Thymus (tissue), 11 donors: ENCODE results near the gene CFAP77. TPM values are rescaled to one million over a fixed set of nuclear protein-coding genes. Genes with fewer than 3 reads are reported as not detected.

Experiments used
- DNase-seq, 9 donors: peaks; one replicate each; pipeline ENCODE4 v3.0.0-alpha.2; 2013; ENCODE audit warnings: low spot score in 9 of 9, low read depth in 6 of 9, missing footprints in 1 of 9
- H3K27ac ChIP-seq, 2 donors: one replicate each; pipeline ENCODE4 v1.5.1; 2013; ENCODE audit warnings: control low read depth in 1 of 2, low read depth in 1 of 2, low read length in 1 of 2, mild to moderate bottlenecking in 1 of 2, moderate library complexity in 1 of 2
- H3K27me3 ChIP-seq, 2 donors: one replicate each; pipeline ENCODE4 v1.5.1; 2013; ENCODE audit warnings: low read length in 1 of 2; ENCODE audit not compliant: control insufficient read depth in 2 of 2, insufficient read depth in 1 of 2
- H3K36me3 ChIP-seq, 2 donors: one replicate each; pipeline ENCODE4 v1.5.1; 2013; ENCODE audit warnings: low read length in 1 of 2, mild to moderate bottlenecking in 1 of 2, moderate library complexity in 1 of 2; ENCODE audit not compliant: control insufficient read depth in 2 of 2, insufficient read depth in 2 of 2
- H3K4me1 ChIP-seq, 2 donors: one replicate each; pipeline ENCODE4 v1.5.1; 2013; ENCODE audit warnings: low read length in 2 of 2; ENCODE audit not compliant: control insufficient read depth in 2 of 2, insufficient read depth in 2 of 2
- H3K4me3 ChIP-seq, 2 donors: one replicate each; pipeline ENCODE4 v1.5.1; 2013; ENCODE audit warnings: low read length in 2 of 2, control low read depth in 1 of 2, mild to moderate bottlenecking in 1 of 2
- H3K9me3 ChIP-seq, 2 donors: one replicate each; pipeline ENCODE4 v1.5.1; 2013; ENCODE audit warnings: low read length in 1 of 2, mild to moderate bottlenecking in 1 of 2; ENCODE audit not compliant: control insufficient read depth in 2 of 2, insufficient read depth in 1 of 2
- WGBS: extraction: QIAGEN DNeasy Blood & Tissue Kit; methylation state at CpG from one replicate; pipeline ENCODE4 v1.1.7; 2013; 5-methylcytosine and 5-hydroxymethylcytosine counted together
- polyA plus RNA-seq: library from polyadenylated mRNA; stranded (reverse); fragments of 200-250 nt; gene quantifications from one replicate; pipeline ENCODE4 v1.2.3, GENCODE V29; 2013
- total RNA-seq: library from RNA; stranded (reverse); fragments of 120-200 nt; gene quantifications from one replicate; pipeline ENCODE4 v1.2.4, GENCODE V29; 2013
- donor health status: healthy.

The CFAP77 gene
- total and polyA plus RNA-seq, 2 donors, result 0.05 to 0.11 TPM

DNA sequence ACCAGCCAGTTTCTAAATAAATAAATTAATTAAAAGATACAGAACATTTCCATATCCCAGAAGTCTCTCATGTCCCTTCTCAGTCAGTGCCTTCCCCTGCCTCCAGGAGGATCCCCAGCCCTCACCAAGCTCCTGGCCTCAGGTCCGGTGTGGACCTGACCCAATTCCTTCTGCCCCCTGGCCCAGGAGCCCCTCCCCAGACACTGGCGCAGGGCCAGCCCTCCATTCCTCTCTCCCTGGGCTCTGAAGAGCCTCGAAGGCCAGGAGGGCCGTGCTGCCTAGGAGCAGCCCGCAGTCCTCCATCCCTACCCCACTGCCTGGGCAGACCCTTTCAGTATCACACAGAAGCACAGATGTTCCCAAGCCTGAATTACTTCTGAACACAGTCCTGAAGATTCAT lies 110.6 kb downstream of the CFAP77 start:
- no peaks in the 10 kb centered on the region for H3K9me3 ChIP-seq
- whole genome bisulfite sequencing, result 88% methylated on average over 5 of the region's 5 CpGs
- peaks cover 0 to 22% of the 10 kb centered on the region in 2 donors for H3K27me3 ChIP-seq
- no peak for DNase-seq
- no peak overlapping the region for H3K27ac ChIP-seq
- no peaks in the 10 kb centered on the region for H3K4me1 ChIP-seq
- no peaks in the 10 kb centered on the region for H3K36me3 ChIP-seq
- no peak overlapping the region for H3K4me3 ChIP-seq

DNA sequence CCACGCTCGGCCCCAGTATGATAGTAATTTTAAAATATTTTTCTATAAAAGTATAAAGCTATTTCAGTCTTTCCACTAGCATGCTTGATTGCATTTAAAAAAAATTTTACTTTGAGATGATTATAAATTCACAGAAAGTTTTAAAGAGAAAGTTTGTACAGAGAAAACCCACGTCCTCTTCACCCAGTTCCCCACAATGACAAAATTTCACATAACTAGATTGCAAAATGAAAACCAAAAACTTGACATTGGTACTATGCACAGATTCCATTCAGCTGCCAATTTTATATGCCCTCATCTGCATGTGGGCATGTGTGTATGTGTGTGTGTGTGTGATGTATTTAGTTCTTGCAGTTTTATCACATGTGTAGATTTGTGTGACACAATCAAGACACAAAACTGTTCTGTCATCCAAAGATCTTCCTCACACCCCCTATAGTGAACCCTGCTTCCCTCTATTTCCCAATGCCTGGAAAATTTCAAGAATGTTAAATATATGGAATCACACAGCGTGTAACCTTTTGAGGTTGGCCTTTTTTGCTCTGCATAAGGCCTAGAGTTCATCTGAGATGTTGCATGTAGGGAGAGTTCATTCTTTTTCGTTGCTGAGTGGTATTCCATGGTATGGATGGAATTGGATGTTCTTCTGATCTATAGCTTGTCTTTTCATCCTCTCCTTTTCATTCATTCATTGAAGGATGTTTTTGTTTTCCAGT lies 115.5 kb downstream of the CFAP77 start:
- H3K27me3 ChIP-seq, result no peaks in the 10 kb centered on the region
- no peak overlapping the region for H3K27ac ChIP-seq
- no peaks in the 10 kb centered on the region for H3K4me1 ChIP-seq
- no peaks in the 10 kb centered on the region for H3K36me3 ChIP-seq
- no peak overlapping the region for H3K4me3 ChIP-seq
- DNase-seq, result no peak
- 93% methylated on average over 5 of the region's 5 CpGs for WGBS
- no peaks in the 10 kb centered on the region for H3K9me3 ChIP-seq

DNA sequence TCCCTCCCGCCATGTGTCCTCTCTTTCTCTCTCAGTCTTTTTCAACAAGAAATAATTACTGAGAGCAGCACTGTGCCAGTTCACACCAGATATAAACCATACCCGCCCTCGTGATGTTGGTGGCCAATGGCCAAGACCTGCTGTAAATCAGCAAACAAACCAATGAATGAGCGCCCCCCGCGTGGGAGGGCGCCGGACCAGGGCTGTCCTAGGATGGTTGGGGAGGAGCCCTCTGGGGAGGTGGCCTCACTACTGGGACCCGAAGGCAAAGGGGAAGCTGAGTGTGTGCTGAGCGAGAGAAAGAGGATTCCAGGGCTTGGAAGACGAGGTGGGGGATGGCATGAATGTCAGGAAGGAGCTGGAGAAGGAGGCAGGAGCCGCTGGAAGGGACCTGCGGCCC lies 121.2 kb downstream of the CFAP77 start:
- H3K4me3 ChIP-seq, result no peak overlapping the region

DNA sequence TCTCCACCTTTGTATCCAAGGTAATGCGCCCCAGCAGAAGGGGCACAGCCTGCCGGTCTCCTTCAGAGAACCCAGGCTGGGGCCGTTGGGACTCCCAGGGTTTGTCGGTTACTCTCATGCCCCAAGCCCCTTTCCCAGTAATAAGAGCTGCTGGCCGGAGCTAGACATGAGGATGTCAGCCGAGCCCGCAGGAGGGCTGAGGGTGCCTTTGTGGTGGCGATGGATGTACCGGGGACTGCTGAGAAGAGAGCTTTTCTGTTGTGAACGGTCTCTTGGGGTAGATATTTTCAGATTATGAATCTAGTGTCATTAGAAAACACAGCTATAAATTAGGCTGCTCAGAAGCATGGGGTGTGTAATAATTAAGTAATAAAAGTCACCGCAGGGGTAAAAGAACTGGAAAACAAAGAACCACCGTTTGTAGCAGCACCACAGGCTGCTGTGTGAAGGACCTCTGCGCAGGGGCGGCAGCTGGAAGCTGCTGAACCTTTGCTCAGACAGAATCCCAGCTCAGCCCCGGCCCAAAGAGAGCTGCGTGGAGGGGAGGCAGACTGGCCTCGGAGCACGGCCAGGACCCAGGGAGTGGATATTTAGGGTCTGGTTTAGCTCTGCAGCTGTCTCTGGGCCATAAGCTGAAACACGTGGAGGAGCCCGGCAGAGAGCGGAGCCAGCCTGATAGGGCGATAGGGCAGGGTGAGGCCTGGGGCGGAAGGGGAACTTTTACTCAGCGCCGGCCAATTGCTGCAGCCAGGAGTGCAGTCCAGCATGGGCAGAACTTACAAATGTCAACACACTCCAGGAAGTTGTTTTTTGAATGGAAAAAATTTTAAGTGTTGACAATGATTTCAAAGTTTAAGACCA lies 121.9 kb downstream of the CFAP77 start:
- H3K4me3 ChIP-seq, result no peak overlapping the region
- no peaks in the 10 kb centered on the region for H3K36me3 ChIP-seq
- 87% methylated on average over 25 of the region's 25 CpGs for WGBS
- H3K27ac ChIP-seq, result no peak overlapping the region
- H3K9me3 ChIP-seq, result peaks cover 0 to 14% of the 10 kb centered on the region in 2 donors
- H3K27me3 ChIP-seq, result peaks cover 0 to 12% of the 10 kb centered on the region in 2 donors
- no peak for DNase-seq
- no peaks in the 10 kb centered on the region for H3K4me1 ChIP-seq

More for the DNA sequence above, 121.2 kb downstream of the CFAP77 start:
- Histone ChIP-seq H3K36me3 (no peaks in the 10 kb centered on the region), H3K9me3 (peaks cover 0 to 14% of the 10 kb centered on the region in 2 donors), H3K4me1 (no peaks in the 10 kb centered on the region), H3K27ac (no peak overlapping the region), H3K27me3 (peaks cover 0 to 12% of the 10 kb centered on the region in 2 donors)
- DNase-seq, result no peak
- WGBS, result 57% methylated on average over 13 of the region's 13 CpGs

DNA sequence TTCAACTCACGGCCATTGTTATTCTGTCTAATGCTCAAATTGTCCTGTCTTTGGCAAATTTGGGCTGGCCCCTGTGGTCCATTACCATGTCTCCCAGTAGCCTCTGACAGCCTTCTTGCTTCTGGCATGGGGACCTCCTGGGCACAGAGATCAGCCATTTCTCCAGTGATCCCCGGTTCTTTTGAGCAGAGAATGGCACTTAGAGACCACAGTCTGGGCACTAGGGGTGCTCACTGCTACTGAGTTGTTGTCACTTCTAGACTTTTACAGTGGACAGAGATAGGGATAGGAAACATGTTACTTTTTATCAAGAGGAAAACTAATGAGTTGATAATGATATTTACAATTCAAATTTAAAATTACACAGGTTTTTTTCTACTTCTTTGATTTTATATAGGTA lies 124.8 kb downstream of the CFAP77 start:
- DNase-seq, result no peak
- WGBS, result 98% methylated on average over 2 of the region's 2 CpGs
- Histone ChIP-seq H3K4me1 (no peaks in the 10 kb centered on the region), H3K27me3 (peaks cover 0 to 12% of the 10 kb centered on the region in 2 donors), H3K27ac (no peak overlapping the region), H3K9me3 (peaks cover 0 to 14% of the 10 kb centered on the region in 2 donors), H3K4me3 (no peak overlapping the region), H3K36me3 (no peaks in the 10 kb centered on the region)

DNA sequence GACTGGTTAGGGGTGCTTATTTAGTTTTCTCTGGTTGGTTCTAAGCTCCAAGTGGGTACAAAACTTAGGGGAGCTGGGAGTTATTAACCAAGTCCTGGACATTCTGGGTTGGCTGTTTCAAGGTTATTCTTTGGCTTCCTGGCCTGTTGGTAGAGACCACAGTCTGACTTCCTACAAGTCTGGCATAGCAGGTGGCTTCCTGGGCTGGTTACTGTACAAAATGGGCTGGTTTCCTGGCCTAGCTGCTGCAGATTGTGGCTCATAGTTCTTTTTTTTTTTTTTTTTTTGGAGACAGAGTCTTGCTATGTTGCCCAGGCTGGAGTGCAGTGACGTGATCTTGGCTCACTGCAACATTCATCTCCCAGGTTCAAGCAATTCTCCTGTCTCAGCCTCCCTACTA lies 126.1 kb downstream of the CFAP77 start:
- Histone ChIP-seq H3K4me3 (no peak overlapping the region), H3K9me3 (peaks cover 0 to 14% of the 10 kb centered on the region in 2 donors), H3K27me3 (peaks cover 0 to 11% of the 10 kb centered on the region in 2 donors), H3K27ac (no peak overlapping the region), H3K4me1 (no peaks in the 10 kb centered on the region), H3K36me3 (no peaks in the 10 kb centered on the region)
- WGBS, result 79% methylated on average over 1 of the region's 1 CpG
- DNase-seq, result no peak

DNA sequence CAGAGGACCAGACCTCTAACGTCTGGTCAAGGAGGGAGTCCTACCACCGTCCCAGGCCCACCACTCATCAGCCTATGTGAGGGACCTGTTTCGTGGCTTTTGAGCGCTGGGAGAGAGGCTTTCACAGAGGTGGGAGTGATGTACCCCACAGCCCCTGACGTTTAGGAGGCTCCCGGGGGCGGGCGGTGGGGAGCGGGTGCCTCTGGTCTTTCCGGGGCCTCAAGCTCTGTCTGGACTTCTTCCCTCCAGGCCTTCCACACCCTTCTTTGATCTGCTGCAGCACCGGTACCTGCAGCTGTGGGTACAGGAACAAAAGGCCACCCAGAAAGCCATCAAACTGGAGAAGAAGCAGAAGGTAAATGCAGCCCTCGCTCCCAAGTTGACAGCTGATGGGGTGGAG lies 127.3 kb downstream of the CFAP77 start:
- Histone ChIP-seq H3K27ac (no peak overlapping the region), H3K36me3 (no peaks in the 10 kb centered on the region), H3K4me3 (no peak overlapping the region), H3K27me3 (peaks cover 0 to 3% of the 10 kb centered on the region in 2 donors), H3K4me1 (no peaks in the 10 kb centered on the region), H3K9me3 (peaks cover 0 to 14% of the 10 kb centered on the region in 2 donors)
- WGBS, result 95% methylated on average over 12 of the region's 12 CpGs
- no peak for DNase-seq

DNA sequence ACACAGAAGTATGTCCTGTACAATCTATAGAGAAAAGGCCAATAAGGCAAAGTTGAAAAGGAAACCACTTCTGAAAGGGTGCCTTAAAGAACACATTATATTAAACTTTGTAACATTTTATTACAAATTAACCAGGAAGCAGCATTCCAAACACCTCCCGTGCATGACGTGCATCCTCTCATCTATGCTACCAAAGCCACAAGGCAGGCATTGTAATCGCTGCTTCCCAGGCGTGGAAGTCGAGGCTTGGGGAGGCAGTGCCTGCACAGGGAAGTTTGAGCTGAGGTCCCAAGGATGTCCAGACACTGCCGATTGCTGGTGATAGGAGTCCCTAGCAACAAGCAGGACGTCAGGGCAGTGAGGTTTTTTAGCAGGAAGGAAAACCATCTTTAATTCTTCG lies 128.1 kb downstream of the CFAP77 start:
- Histone ChIP-seq H3K27me3 (peaks cover 0 to 7% of the 10 kb centered on the region in 2 donors), H3K4me3 (no peak overlapping the region), H3K9me3 (peaks cover 0 to 11% of the 10 kb centered on the region in 2 donors), H3K4me1 (no peaks in the 10 kb centered on the region), H3K27ac (no peak overlapping the region), H3K36me3 (no peaks in the 10 kb centered on the region)
- WGBS, result 81% methylated on average over 8 of the region's 8 CpGs
- no peak for DNase-seq

DNA sequence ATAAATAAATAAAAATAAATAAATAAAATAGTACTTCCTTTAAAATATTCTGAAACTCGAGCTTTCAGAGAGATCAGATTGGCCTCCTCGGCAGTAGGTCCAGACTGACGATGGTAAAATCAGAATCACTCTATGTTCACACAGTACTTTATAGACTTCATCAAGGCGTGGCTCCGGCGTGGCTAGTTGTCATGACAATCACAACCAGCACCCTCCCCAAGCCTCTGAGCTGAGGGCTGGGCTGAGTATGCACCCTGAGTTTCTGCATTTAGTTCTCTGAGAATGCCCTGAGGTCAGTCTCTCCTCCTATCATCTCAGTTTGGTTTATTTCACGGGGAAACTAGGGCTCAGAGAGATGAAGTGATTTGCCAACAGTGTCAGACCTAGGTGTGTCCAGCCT lies 129.1 kb downstream of the CFAP77 start:
- no peak overlapping the region for H3K4me3 ChIP-seq
- H3K27me3 ChIP-seq, result peaks cover 0 to 18% of the 10 kb centered on the region in 2 donors
- no peaks in the 10 kb centered on the region for H3K36me3 ChIP-seq
- no peaks in the 10 kb centered on the region for H3K4me1 ChIP-seq
- DNase-seq, result no peak
- H3K9me3 ChIP-seq, result peaks cover 0 to 7% of the 10 kb centered on the region in 2 donors
- 89% methylated on average over 7 of the region's 7 CpGs for WGBS
- no peak overlapping the region for H3K27ac ChIP-seq
